ENCODE measurements around the gene DMAP1.

DMAP1 gene

GRCh38 chr1:44244986-44245385 is 31.7 kb downstream of the DMAP1 start:
- DNase-seq (ENCODE audit: low read depth): no peak
- no peak overlapping the region for H3K4me3 ChIP-seq (ENCODE audit: low read depth, low read length)
- no peak for TF ChIP-seq CTCF (IDR thresholded peaks at IDR 0.05; ENCODE audit: control insufficient read depth, extremely low read depth, insufficient read depth)

- TF ChIP-seq CTCF (IDR thresholded peaks at IDR 0.05; ENCODE audit: control insufficient read depth, extremely low read depth, insufficient read depth): no peak
- peak; percentile 6 for DNase-seq (ENCODE audit: low read depth)
- H3K4me3 ChIP-seq (ENCODE audit: low read depth, low read length): no peak overlapping the region
These were observed 33.5 kb downstream of the DMAP1 start for GRCh38 chr1:44246806-44247205.

GRCh38 chr1:44249543-44249942 is 36.3 kb downstream of the DMAP1 start:
- no peak for DNase-seq (ENCODE audit: low read depth)
- no peak overlapping the region for H3K4me3 ChIP-seq (ENCODE audit: low read depth, low read length)
- TF ChIP-seq CTCF (IDR thresholded peaks at IDR 0.05; ENCODE audit: control insufficient read depth, extremely low read depth, insufficient read depth): no peak

- DNase-seq (ENCODE audit: low read depth): no peak
- no peak for TF ChIP-seq CTCF (IDR thresholded peaks at IDR 0.05; ENCODE audit: control insufficient read depth, extremely low read depth, insufficient read depth)
These were observed 37.0 kb downstream of the DMAP1 start for GRCh38 chr1:44250068-44250781.

GRCh38 chr1:44251486-44251885 is 38.2 kb downstream of the DMAP1 start:
- no peak for TF ChIP-seq CTCF (IDR thresholded peaks at IDR 0.05; ENCODE audit: control insufficient read depth, extremely low read depth, insufficient read depth)
- DNase-seq (ENCODE audit: low read depth): no peak
- no peak overlapping the region for H3K4me3 ChIP-seq (ENCODE audit: low read depth, low read length)

More at GRCh38 chr1:44250068-44250781, 37.0 kb downstream of the DMAP1 start:
- H3K4me3 ChIP-seq (ENCODE audit: low read depth, low read length): no peak overlapping the region

- TF ChIP-seq CTCF (IDR thresholded peaks at IDR 0.05; ENCODE audit: control insufficient read depth, extremely low read depth, insufficient read depth): no peak
- no peak for DNase-seq (ENCODE audit: low read depth)
- H3K4me3 ChIP-seq (ENCODE audit: low read depth, low read length): no peak overlapping the region
These were observed 38.9 kb downstream of the DMAP1 start for GRCh38 chr1:44251989-44252671.
